ENCODE results near the gene OR52E1. TPM values are rescaled to one million over a fixed set of nuclear protein-coding genes. Genes with fewer than 3 reads are reported as not detected.

OR52E1 gene
- total RNA-seq, 4 donors from 2014 or later: not detected

- no peaks in the 10 kb centered on the region for H3K36me3 ChIP-seq
- H3K4me3 ChIP-seq: no peak overlapping the region
- TF ChIP-seq POLR2A (IDR thresholded peaks at IDR 0.05): no peak
- no peak for TF ChIP-seq EP300 (IDR thresholded peaks at IDR 0.05)
- no peak overlapping the region for H3K27ac ChIP-seq
- H3K4me1 ChIP-seq: no peaks in the 10 kb centered on the region
- no peak for DNase-seq (ENCODE audit: low spot score in 2 of 2)
- H3K9me3 ChIP-seq: no peaks in the 10 kb centered on the region
- H3K27me3 ChIP-seq: no peaks in the 10 kb centered on the region
Observed at GRCh38 chr11:5103066-5103465, 33.7 kb downstream of the OR52E1 start.

- Histone ChIP-seq H3K27ac (no peak overlapping the region), H3K4me3 (no peak overlapping the region), H3K4me1 (no peaks in the 10 kb centered on the region), H3K36me3 (no peaks in the 10 kb centered on the region), H3K9me3 (no peaks in the 10 kb centered on the region), H3K27me3 (no peaks in the 10 kb centered on the region)
- no peak for DNase-seq (ENCODE audit: low spot score in 2 of 2)
- TF ChIP-seq EP300 (IDR thresholded peaks at IDR 0.05) (no peak), POLR2A (IDR thresholded peaks at IDR 0.05) (no peak), CTCF (IDR thresholded peaks at IDR 0.05) (no peak)
- WGBS, 2 donors: 76 to 83% methylated on average over 3 of the region's 3 CpGs
Observed at GRCh38 chr11:5107285-5107684, 37.9 kb downstream of the OR52E1 start.

- no peaks in the 10 kb centered on the region for H3K27me3 ChIP-seq
- H3K36me3 ChIP-seq: no peaks in the 10 kb centered on the region
- H3K4me1 ChIP-seq: no peaks in the 10 kb centered on the region
- H3K4me3 ChIP-seq: no peak overlapping the region
- DNase-seq (ENCODE audit: low spot score in 2 of 2): no peak
- no peak overlapping the region for H3K27ac ChIP-seq
- TF ChIP-seq CTCF (IDR thresholded peaks at IDR 0.05): no peak
- TF ChIP-seq EP300 (IDR thresholded peaks at IDR 0.05): no peak
- TF ChIP-seq POLR2A (IDR thresholded peaks at IDR 0.05): no peak
- 73 to 74% methylated on average over 3 of the region's 3 CpGs for WGBS, 2 donors
- H3K9me3 ChIP-seq: no peaks in the 10 kb centered on the region
Observed at GRCh38 chr11:5115339-5115738, 46.0 kb downstream of the OR52E1 start.

- Histone ChIP-seq H3K4me3 (no peak overlapping the region), H3K27me3 (no peaks in the 10 kb centered on the region), H3K4me1 (no peaks in the 10 kb centered on the region), H3K9me3 (no peaks in the 10 kb centered on the region), H3K27ac (no peak overlapping the region), H3K36me3 (no peaks in the 10 kb centered on the region)
- TF ChIP-seq EP300 (IDR thresholded peaks at IDR 0.05) (no peak), CTCF (IDR thresholded peaks at IDR 0.05) (no peak), POLR2A (IDR thresholded peaks at IDR 0.05) (no peak)
- DNase-seq (ENCODE audit: low spot score in 2 of 2): no peak
Observed at GRCh38 chr11:5117588-5117987, 48.2 kb downstream of the OR52E1 start.

GRCh38 chr11:5118893-5119292, 49.5 kb downstream of the OR52E1 start:
- Histone ChIP-seq H3K27ac (no peak overlapping the region), H3K4me3 (no peak overlapping the region), H3K27me3 (no peaks in the 10 kb centered on the region), H3K36me3 (no peaks in the 10 kb centered on the region), H3K4me1 (peaks cover 0 to under 1% (median 0%) of the 10 kb centered on the region in 4 donors), H3K9me3 (no peaks in the 10 kb centered on the region)
- no peak for DNase-seq (ENCODE audit: low spot score in 2 of 2)
- TF ChIP-seq CTCF (IDR thresholded peaks at IDR 0.05) (no peak), POLR2A (IDR thresholded peaks at IDR 0.05) (no peak), EP300 (IDR thresholded peaks at IDR 0.05) (no peak)
- 83 to 92% methylated on average over 1 of the region's 1 CpG for WGBS, 2 donors

Other genes starting within 250 kb of the OR52E1 start
- not detected for gene OR51F2, start 248.3 kb upstream of the OR52E1 start, total RNA-seq
- not detected for gene OR51S1, start 220.4 kb upstream of the OR52E1 start, total RNA-seq
- not detected for gene OR51T1, start 187.7 kb upstream of the OR52E1 start, total RNA-seq
- not detected for gene OR51A7, start 165.8 kb upstream of the OR52E1 start, total RNA-seq
- not detected for gene OR51G2, start 150.2 kb upstream of the OR52E1 start, total RNA-seq
- not detected for gene OR51G1, start 145.2 kb upstream of the OR52E1 start, total RNA-seq
- not detected for gene OR51A4, start 122.0 kb upstream of the OR52E1 start, total RNA-seq
- not detected for gene OR51A2, start 113.9 kb upstream of the OR52E1 start, total RNA-seq
- gene OR51L1, start 74.7 kb upstream of the OR52E1 start, total RNA-seq: not detected
- gene OR52J3, start 23.0 kb upstream of the OR52E1 start, total RNA-seq: not detected
- gene OR52E2, start 9.9 kb upstream of the OR52E1 start, total RNA-seq: not detected
- gene OR52A5, start 68.8 kb downstream of the OR52E1 start, total RNA-seq: not detected
- not detected for gene OR52A1, start 85.2 kb downstream of the OR52E1 start, total RNA-seq
- not detected for gene OR51V1, start 131.1 kb downstream of the OR52E1 start, total RNA-seq
- gene HBB, start 157.5 kb downstream of the OR52E1 start, total RNA-seq: 100 to 1,000 TPM in 2 of 4 donors, 10 to 100 TPM in 1, not detected in 1; 61.6 to 425 (median 151) TPM
- gene HBD, start 164.9 kb downstream of the OR52E1 start, total RNA-seq: 1 to 10 TPM in 1 of 4 donors, not detected in 3; 5.4 TPM
- gene HBG1, start 180.3 kb downstream of the OR52E1 start, total RNA-seq: not detected
- not detected for gene HBG2, start 185.2 kb downstream of the OR52E1 start, total RNA-seq
- not detected for gene HBE1, start 200.4 kb downstream of the OR52E1 start, total RNA-seq
- gene OR51B4, start 232.4 kb downstream of the OR52E1 start, total RNA-seq: 1 to 10 TPM in 1 of 4 donors, under 1 TPM in 2, not detected in 1; 0.42 to 1.5 (median 0.98) TPM

All from tibial nerve (tissue), 4 donors.